HG03460 (cell line): ENCODE measurements around the gene FLG2.

Source experiments
- ATAC-seq: cut with Tn5 transposase; IDR thresholded peaks from one replicate; pipeline ENCODE4 v1.9.1; 2021; ENCODE audit not compliant: unreplicated experiment

The FLG2 gene

GRCh38 chr1:152359906-152360305 lies at the start of gene FLG2:
Gene FLG2 (minus strand): TSS chr1:152360006. CDS start chr1:152358884, 1,122 bp downstream.
- ATAC-seq, result no peak

DNA sequence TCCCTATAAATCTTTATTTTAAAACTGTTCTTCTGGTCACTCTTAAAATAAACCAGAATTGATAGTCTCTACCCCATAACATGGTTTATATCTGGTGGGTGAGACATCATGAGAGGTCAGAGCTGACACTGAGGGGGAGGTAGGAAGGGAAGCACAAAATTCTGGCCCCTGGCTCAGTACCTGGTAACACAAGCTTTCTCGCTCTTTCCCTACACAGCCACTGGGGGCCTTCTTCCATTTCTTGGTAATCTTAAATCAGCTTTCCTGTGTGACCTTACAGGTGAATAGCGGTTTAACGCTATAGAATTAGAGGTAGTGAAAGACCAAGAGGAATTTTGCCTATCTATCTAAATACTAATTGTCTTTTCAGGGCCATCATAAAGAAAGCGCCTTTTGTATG lies 48.9 kb upstream of the FLG2 start:
- ATAC-seq, result no peak

- ATAC-seq, result no peak
These were observed 39.2 kb upstream of the FLG2 start for GRCh38 chr1:152398812-152399698.

DNA sequence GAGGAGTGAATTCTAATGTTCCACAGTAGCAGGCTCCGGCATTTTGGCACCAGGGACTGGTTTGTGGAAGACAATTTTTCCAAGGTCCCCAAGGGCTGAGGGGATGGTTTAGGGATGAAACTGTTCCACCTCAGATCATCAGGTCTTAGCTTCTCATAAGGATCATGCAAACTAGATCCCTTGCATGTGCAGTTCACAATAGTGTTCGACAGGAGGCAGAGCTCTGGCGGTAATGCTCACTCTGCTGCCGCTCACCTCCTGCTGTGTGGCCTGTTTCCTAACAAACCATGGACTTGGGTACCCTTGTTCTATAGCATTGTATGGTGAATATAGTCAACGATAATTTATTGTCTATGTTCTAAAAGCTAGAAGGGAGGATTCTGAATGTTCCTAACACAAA lies 37.7 kb upstream of the FLG2 start:
- no peak for ATAC-seq

- ATAC-seq, result no peak
These were observed 34.3 kb upstream of the FLG2 start for GRCh38 chr1:152394151-152394550.

GRCh38 chr1:152392909-152393308 lies 33.1 kb upstream of the FLG2 start:
- ATAC-seq, result no peak

GRCh38 chr1:152388889-152389288 lies 29.1 kb upstream of the FLG2 start:
- no peak for ATAC-seq

GRCh38 chr1:152386940-152387339 lies 27.1 kb upstream of the FLG2 start:
- no peak for ATAC-seq

GRCh38 chr1:152380932-152381331 lies 21.1 kb upstream of the FLG2 start:
- no peak for ATAC-seq

DNA sequence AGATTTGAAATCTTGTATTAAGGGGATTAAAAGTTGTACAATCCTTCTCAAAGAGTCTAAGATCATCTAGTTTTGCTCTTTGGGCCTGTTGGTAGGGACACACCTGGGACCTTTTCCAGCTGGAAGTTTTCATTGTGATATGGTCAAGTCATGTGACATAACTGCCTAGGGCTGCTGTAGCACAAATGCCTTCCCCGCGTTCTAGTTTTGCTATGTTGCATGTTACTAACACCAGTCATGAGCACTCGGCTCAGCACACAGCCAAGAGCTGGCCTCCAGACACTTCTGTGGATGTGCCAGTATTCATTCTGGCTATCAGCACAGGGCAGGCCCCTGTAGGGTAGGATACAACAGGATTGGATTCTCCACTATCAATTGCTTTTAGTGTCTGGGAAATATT lies 14.6 kb upstream of the FLG2 start:
- ATAC-seq, result no peak

- no peak for ATAC-seq
These were observed 12.9 kb upstream of the FLG2 start for GRCh38 chr1:152372672-152373071.

GRCh38 chr1:152367436-152367835 lies 7.6 kb upstream of the FLG2 start:
- no peak for ATAC-seq

DNA sequence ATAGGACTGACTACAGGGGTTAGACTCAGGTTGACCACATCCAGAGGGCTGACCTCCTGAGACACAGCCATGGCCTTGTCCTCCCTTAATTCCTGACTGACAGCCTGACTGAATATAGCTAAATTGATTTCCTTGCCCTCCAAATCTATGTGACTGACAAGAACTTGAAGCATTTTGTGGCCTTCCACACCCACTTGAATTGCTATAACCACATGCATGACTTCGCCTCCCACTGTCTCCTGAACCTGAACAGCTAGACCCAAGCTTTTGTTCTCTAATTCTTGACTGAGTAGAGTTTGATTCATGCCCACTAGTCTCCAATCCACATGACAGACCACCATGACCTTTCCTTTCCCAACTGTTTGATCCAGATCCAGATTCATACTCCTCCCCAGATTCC lies 3.1 kb downstream of the FLG2 start:
- ATAC-seq, result no peak

DNA sequence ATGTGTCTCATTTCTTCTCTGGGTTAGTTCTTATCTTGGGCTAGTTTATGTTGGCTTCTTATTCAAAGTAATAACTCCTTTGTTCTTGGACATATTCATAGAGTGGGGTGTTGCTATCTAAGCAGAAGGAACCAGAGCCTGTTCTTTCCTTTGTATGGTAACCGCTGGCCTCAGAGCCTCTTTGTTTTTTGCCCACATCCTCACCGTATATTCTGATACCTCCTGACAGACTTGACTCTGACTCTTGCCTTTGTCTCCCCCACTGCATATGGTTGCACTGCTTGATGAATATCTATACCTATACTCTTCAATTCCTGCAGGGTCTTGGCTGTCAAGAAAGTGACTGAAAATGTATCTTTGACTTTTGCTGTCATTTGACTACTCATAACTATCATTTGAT lies 10.2 kb downstream of the FLG2 start:
- no peak for ATAC-seq

- ATAC-seq, result no peak
These were observed 11.4 kb downstream of the FLG2 start for GRCh38 chr1:152348447-152348846.

DNA sequence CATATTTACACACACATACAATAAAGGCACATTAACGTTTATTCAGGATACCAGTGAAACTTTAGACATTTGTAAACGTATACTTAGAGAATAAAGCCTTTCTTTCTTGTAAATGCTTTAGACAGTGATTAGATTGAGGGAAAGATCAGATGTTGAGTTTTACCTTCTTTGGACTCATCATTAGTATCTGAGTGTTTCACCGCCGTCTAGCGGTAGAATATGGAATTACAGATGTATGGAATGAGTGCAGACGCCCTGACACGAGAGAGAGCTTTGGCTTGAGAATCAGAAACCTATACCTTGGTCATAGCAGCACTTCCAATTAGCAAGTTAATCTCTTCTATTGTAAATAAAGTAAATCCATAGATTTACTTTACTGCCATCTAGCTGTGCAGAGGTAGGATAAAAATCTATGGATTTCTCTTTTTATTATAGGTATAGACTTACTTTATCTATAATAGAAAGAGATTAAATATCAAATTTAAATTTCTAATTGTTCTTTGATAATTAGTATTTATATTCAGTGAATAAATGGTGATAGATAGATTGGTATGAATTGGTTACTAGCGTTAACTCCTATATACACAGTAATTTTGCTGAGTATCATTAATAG lies 12.6 kb downstream of the FLG2 start:
- ATAC-seq, result no peak

DNA sequence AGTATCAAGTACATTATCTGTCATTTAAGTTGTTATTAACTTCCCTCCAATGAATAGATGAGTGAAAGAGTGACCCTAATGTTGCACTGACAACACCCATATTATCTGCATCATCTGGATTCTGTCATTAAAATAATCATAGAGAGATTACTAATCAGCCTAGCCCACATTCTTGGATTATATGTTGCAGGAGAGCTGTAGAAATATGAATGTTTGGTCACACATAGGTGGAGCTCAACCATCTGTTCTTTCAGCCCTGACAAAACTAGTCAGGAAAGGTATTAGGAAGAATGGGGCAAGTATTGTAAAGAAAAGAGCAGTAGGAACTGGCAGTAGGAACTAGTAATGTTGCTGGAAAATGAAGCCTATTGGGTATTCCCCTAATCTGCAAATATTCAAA lies 15.4 kb downstream of the FLG2 start:
- ATAC-seq, result no peak

GRCh38 chr1:152343006-152343405 lies 16.8 kb downstream of the FLG2 start:
- no peak for ATAC-seq

DNA sequence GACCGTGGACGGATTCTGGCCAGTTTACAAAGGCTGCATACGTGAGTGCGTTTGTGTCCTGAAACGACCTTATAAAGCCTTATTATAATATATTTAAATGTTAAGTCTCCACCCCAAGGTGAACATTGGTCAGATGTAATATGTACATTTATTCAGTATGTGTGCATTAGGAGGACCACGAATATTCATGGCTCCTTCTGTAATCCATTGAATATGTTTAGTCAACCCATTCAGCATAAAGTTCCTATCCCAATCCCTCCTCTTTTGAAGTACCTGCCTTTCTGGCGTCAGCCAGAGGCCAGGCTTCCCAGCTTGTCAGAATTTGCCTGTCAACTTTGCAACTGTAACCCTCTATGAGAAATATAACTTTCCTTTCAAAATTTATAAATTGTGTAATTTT lies 24.4 kb downstream of the FLG2 start:
- ATAC-seq, result no peak

DNA sequence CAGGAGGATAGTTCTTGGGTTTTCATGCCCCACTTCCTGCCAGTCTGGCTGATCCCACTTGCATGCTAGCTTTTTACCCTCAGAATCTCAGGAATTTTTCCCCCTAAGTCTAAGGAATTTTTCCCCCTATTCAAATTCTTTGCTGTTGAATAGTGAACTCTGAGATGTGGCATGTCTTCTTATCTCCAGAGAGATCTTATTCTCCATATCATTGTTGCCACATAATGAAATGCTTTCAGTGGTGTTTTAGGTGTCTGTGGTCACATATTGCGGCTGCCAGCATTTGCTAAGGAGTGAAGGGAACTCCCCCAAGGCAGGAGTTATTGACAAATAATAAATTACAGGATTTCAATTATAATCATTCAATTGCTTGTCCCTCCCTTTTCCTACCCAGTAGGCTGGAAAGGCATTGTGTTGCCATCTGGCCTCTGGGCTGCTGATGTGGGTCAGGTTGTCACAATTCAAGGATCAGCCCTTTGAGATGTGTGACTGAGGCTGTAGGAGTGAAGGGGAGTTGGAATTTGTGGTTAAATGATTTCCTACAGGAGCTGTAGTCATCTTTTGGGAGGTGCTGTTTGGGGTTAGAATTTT lies 30.9 kb downstream of the FLG2 start:
- no peak for ATAC-seq

DNA sequence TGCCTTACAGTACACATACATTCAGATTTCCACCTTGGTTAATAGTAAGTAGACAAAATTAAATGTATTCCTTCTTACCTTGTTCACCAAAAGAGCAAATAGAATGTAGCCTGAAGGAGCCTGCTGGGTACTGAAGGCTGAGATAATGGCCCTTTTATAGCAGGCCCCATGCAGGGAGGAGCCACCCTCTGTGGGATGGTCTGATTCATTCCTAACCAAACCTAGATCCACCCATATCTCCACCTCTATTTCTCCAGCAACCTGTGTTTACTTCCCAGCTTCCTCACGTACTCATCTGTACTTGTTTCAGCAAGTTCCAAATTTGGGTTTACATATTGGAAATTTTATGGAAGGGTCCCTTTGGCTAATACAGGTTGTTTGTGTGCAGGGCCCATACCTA lies 34.7 kb downstream of the FLG2 start, which contains the start of gene FLG:
Gene FLG (minus strand): TSS at position 129 of the 400 bp plus-strand sequence. CDS start 9,783 bp downstream, outside the sequence.
- no peak for ATAC-seq

- no peak for ATAC-seq
These were observed 45.8 kb downstream of the FLG2 start for GRCh38 chr1:152313970-152314369.
